Measurements from ENCODE around the gene CREB5.

DNA sequence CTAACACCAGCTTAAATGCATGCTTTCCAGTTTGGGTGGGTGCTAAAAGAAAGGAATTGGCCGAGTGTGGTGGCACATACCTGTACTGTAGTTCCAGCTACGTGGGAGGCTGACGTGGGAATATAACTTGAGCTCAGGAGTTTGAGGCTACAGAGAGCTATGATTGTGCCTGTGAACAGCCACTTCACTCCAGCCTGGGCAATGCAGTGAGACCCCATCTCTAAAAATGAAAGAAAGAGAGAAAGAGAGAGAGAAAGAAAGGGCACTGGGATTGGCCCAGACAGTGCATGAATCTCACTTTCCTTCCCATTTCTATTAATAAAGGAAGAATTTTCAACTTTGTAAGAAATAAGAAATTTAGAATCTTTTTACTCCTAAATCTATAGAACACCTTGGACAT is 265.4 kb downstream of the CREB5 start:
- TF ChIP-seq, protein P1, sequence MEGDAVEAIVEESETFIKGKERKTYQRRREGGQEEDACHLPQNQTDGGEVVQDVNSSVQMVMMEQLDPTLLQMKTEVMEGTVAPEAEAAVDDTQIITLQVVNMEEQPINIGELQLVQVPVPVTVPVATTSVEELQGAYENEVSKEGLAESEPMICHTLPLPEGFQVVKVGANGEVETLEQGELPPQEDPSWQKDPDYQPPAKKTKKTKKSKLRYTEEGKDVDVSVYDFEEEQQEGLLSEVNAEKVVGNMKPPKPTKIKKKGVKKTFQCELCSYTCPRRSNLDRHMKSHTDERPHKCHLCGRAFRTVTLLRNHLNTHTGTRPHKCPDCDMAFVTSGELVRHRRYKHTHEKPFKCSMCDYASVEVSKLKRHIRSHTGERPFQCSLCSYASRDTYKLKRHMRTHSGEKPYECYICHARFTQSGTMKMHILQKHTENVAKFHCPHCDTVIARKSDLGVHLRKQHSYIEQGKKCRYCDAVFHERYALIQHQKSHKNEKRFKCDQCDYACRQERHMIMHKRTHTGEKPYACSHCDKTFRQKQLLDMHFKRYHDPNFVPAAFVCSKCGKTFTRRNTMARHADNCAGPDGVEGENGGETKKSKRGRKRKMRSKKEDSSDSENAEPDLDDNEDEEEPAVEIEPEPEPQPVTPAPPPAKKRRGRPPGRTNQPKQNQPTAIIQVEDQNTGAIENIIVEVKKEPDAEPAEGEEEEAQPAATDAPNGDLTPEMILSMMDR (IDR thresholded peaks at IDR 0.05), result no peak
- TF ChIP-seq POLR2A (IDR thresholded peaks at IDR 0.05), result no peak

Data from breast epithelium (tissue), 3 donors.